KOPT-K1 (cell line): ENCODE results near the gene ALG2.

Experiments used
- H3K27ac ChIP-seq: fragments of 200-600 bp; sonication (generic); 2 replicates; pipeline ENCODE4 v1.5.1; 2016; ENCODE audit warnings: antibody characterized with exemption, mild to moderate bottlenecking, low read depth, low read length; ENCODE audit not compliant: poor library complexity, severe bottlenecking
- H3K36me3 ChIP-seq: fragments of 200-600 bp; sonication (generic); 2 replicates; pipeline ENCODE4 v1.5.1; 2017; ENCODE audit warnings: antibody characterized with exemption, mild to moderate bottlenecking, low read length, moderate library complexity; ENCODE audit not compliant: insufficient read depth
- H3K9me3 ChIP-seq: fragments of 200-600 bp; sonication (generic); 2 replicates; pipeline ENCODE4 v1.5.1; 2017; ENCODE audit warnings: antibody characterized with exemption, low read length, mild to moderate bottlenecking; ENCODE audit not compliant: insufficient read depth, poor library complexity, severe bottlenecking

Gene ALG2

DNA sequence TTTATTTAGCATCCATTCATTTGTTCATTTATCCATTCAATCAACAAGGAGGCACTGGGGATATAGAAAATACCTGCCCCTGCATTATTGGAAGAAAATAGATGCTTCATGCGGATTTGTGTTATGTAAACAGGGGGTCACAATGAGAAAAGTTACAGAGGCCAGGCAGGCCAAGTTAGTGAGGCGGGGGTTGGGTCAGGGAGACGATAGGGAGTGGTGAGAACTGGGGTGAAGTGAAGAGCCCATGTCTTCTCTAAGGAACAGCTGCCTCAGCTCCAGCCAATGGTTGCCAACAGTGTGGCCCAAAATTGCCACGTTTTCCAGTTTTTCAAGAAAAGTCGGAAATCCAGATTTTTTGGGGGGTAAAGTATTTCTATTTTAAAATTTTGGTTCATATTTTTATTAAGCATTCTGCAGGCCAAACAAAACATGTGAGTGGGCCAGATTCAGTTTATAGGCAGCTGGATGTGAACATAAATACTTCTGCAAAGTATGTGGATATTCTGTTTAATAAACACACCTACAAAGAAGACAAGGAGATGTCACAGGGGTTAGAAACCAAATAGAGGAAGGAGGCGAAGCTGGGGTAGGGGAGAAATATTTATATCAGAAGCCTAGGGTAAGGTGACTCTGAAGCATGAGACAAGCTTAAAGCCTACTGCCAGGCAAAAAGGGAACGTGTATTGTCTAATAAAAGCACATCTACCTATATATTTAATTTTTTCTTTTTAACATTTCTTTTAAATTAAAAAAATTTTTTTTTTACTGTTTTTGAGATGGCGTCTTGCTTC lies 44.0 kb downstream of the ALG2 start:
- no peak overlapping the region for H3K27ac ChIP-seq
- H3K36me3 ChIP-seq, result no peaks in the 10 kb centered on the region
- no peaks in the 10 kb centered on the region for H3K9me3 ChIP-seq

DNA sequence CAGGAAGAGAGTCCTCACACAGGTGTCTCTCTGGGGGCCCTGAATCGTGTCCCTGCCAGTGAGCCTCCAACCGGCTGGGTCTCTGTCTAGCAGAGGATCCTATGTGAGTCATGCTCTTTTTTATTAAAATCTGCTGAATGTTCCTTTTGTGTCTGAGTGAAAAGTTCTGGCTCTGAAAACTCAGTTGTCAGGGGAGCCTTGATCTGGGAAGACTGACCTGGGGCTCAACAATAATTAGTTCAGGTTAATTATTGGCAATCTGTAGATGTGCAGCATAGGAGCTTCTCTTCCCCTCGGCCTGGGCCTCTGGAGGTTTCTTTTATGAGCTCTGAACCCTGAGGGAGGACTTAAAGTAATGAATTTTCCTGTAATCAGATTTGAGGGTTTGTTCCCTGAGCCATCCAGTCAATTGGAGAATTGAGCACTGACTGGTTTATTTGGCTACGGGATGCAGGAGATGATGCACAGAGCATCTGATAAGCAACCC lies 45.2 kb downstream of the ALG2 start:
- Histone ChIP-seq H3K9me3 (no peaks in the 10 kb centered on the region), H3K36me3 (no peaks in the 10 kb centered on the region), H3K27ac (no peak overlapping the region)

DNA sequence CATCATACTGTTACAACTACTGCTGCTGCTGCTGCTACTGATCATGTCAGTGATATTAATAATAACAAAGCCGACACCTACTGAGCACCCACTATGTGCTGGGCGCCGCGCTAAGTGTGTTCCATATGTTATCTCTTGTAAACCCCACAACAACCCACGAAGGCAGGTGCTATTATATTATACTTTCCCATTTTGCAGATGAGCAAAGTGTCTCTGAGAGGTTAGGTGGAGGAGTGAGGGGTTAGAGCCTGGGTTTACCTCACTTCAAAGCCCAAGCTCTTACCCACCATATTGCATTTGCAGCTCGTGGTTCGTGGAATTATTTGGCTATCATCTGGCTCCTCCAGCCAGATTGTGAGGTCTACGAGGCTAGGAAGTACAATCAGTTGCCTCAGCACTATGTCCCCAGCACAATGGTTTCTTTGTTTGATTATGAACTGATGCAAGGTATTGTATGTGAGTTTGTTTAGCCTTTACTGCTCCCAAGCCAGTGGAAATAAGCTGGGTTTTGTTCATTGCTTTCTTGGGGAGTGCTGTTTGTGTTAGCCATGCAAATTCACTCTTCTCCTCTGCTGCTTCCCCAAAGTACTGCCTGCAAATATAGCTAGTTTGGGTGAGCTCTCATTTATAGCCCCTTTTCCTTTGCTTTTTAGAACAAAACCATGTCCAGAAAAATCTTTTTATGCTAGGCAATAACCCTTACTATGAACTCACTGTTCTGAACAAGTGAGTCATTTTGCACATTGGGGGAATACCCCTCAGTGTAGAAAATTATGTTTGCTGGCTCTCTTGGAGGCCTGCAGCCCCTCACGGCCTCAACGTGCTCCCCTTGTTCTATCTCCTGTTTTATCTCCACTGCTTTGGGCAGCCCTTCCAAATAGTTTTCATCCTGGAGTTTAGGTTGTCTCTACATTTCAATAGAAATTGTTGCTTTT lies 47.9 kb downstream of the ALG2 start:
- Histone ChIP-seq H3K9me3 (no peaks in the 10 kb centered on the region), H3K36me3 (no peaks in the 10 kb centered on the region), H3K27ac (no peak overlapping the region)

DNA sequence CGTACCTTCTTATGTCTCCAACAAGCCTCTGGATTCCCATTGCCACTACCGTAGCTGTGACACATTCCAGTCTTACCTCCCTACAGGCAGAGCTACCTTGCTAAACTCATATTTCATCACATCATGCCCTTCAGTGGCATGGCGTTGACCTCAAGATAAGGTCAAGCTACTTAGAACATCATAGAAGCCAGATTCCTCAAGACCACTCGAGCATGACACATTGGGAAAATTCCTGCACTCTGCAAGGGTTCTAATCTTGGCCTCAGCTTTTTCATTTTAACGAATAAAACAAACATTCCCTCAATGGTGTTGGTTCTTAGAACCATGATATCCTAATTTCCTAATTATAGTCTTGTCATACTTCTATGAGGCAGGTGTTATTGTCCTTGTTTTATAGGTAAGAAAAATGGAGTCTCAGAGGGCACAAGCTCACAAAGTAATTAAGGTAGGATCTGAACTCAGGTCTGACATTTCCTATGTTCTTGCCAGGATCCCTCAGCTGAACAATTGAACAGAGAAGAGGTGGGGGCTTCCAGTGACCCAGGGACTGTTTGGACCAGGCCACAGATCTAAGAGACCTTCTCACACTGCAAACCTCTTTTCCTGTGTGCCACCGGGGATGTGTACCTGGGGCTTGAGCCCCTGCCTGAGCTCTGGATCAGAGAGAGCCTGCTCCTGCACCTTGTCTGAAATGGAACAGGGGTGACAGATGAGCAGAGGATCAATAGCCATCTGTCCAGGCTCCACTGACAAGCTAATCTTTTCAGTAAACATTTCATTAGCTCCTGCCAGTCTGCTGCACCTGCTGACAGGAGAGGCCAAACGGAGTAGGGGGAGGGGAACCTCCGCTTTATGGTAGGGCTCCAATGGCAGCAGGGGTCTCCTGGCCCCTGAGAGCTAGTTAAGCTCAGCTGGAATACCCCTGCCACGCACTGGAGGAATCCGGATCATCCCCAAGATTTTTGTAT lies 49.3 kb downstream of the ALG2 start:
- no peak overlapping the region for H3K27ac ChIP-seq
- no peaks in the 10 kb centered on the region for H3K36me3 ChIP-seq

DNA sequence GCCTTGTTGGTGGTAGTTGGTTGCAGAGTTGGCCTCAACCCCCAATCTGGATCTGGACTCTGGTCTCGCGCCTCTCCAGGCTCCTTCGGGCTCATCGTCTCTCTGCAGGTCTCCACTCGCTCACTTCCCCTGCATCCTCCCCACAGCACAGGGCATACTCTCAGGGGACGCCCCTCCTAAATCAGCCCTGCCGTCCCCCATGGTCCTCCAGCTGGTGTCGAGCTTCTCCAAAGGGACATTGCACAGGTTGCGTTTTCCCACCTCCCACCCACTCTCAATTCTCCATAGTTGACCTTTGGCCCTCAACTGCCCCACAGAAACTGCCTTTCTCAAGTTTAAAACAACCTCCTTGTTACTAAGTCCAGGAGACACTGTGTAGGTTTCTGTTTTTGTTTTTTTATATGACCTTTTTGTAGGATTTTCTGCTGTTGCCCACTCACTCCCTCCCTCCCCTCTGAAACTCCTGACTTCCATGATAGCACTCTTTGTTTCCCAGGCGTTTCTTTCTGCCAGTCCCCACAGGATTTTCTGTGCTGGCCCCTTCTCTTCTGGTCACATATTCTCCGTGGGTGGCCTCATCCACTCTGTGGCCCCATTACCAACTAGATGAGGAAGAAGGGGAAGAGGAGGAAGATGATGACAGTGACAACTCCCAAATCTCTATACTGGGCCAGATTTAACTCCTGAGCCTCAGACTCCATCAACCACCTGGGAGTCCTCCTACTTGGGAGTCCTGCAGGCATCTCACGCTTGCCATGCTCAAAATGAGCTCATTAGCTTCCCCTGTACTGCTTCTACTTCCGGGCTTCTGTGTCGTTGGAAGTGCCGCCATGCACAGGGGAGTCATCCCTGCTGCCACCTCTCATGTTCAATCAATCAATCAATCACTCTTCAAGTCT lies 50.3 kb downstream of the ALG2 start:
- no peaks in the 10 kb centered on the region for H3K36me3 ChIP-seq
- H3K9me3 ChIP-seq, result no peaks in the 10 kb centered on the region
- no peak overlapping the region for H3K27ac ChIP-seq

More for the DNA sequence above, 49.3 kb downstream of the ALG2 start:
- no peaks in the 10 kb centered on the region for H3K9me3 ChIP-seq

DNA sequence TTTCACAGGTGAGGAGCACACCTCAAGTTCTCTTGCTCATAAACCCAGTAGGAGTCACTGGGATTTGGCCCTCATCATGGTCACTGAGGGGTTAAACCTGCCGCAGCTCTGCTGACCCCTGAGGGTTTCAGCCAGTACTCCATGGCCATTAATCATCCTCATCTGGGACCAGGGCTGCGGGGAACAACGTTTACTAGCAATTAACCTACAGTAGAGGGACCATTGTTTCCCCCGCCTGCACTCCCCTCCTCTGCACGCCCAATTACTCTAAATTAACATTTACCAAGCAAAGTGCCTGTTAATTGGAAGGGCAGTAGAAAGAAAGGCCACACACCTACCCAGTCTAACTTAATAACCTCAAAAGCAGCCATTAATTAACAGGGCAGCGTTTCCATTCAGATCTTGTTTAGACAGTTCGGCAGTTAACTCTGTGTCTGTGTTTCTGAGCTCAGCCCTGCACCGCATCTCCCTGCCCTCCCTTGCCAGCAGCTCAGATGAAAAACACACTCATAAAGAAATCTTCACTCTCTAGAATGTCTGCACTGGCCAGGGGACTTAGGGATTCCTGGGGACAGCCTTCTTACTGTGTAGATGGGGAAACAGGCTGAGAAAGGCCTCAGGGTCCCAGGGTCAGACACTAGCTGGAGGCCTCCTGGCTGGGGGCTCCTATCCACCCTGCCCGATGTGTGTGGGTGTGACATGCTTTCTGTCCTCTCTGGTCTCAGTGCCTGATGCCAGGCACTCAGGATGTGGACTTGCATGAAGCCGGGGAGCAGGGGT lies 51.6 kb downstream of the ALG2 start:
- no peaks in the 10 kb centered on the region for H3K9me3 ChIP-seq
- no peaks in the 10 kb centered on the region for H3K36me3 ChIP-seq
- H3K27ac ChIP-seq, result no peak overlapping the region

DNA sequence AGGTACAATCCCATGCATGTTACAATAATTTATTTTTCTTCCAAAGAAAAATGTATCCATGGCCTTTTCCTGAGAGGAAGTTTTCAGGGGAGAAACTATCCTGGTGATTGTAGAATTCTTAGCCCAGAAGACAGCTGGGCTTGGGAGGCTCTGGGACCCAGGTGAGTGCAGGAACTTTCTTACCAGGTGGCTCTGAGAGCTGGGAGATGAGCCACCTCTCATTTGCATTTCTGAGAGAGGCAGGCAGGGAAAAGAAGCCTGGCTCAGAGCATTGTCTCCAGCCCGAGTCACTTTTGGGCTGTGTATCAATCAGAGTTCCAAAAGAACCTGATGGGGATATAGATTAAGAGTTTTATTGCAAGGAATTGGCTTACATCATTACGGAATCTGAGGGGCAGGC lies 52.7 kb downstream of the ALG2 start:
- Histone ChIP-seq H3K36me3 (no peaks in the 10 kb centered on the region), H3K9me3 (no peaks in the 10 kb centered on the region), H3K27ac (no peak overlapping the region)

DNA sequence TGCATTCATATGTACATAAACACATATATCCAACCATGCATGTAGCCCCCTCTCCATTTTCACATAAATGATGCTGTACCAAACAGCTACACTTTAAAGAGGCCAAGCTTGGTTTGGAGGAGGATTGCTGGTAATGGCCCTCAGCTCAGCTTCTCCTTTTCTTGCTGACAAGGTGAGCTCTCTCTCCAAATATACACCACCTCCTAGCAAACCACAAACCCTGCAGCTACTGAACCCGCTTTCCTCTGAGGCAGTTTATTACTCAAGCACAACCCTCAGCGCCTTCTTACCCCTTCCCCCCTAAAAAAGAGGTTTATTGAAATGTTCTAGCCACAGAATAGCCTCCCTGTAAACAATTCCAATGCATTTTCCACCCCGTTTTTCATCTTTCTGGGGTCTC lies 54.0 kb downstream of the ALG2 start:
- H3K36me3 ChIP-seq, result no peaks in the 10 kb centered on the region
- H3K27ac ChIP-seq, result no peak overlapping the region
- no peaks in the 10 kb centered on the region for H3K9me3 ChIP-seq

DNA sequence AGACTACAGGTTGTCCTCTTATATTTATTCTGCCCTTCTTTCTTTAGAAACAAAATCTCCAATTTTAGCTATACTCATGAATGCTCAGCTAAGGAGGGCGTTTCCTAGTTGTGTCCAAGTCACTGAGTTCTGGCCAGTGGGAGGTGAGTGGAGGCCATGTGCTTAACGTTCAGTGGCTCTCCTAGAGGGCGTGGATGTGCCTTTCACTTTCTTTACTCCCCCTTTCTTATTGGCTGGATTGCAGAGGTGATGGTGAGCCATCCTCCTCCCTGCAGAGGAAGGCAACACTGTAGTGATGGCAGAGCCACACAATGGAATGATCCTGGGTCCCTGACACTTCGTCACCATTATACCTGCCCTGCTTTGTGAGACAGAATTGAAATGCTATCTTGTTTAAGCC lies 54.6 kb downstream of the ALG2 start:
- Histone ChIP-seq H3K9me3 (no peaks in the 10 kb centered on the region), H3K27ac (no peak overlapping the region)

More for the DNA sequence above, 54.6 kb downstream of the ALG2 start:
- no peaks in the 10 kb centered on the region for H3K36me3 ChIP-seq
